ENCODE results near the gene NFASC.

DNA sequence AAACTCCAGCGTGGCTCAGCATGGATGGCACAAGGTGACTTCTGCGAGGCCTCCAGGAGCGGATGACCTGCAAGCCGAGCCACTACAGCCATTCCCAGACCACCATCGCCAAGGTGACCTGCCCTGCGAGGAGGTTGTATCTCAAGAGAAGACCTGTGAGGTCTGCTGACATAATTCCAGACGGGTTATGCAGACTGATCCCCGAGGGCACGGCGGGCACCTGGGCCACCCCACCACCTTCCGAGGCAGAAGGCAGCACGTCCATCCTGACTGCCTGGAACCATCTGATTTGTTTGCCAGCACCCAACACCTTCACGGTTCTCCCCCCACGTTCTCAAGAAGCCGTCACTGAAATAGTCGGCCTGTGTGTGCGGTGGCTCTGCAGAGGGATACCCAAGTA is 115.5 kb downstream of the NFASC start:
- TF ChIP-seq EP300 (IDR thresholded peaks at IDR 0.05) (no peak), CTCF (IDR thresholded peaks at IDR 0.05) (no peak)
